GM18867 (cell line): ENCODE results near the gene CHAC1.
"Not testable (repeated sequence)": the region's sequence is repeated elsewhere in the genome, so short reads cannot be mapped to it uniquely, and the experiment has no call there.

Experiments used
- ATAC-seq: cut with Tn5 transposase; IDR thresholded peaks from one replicate; pipeline ENCODE4 v1.9.1; 2021; ENCODE audit warnings: mild to moderate bottlenecking, moderate library complexity; ENCODE audit not compliant: unreplicated experiment

The CHAC1 gene

DNA sequence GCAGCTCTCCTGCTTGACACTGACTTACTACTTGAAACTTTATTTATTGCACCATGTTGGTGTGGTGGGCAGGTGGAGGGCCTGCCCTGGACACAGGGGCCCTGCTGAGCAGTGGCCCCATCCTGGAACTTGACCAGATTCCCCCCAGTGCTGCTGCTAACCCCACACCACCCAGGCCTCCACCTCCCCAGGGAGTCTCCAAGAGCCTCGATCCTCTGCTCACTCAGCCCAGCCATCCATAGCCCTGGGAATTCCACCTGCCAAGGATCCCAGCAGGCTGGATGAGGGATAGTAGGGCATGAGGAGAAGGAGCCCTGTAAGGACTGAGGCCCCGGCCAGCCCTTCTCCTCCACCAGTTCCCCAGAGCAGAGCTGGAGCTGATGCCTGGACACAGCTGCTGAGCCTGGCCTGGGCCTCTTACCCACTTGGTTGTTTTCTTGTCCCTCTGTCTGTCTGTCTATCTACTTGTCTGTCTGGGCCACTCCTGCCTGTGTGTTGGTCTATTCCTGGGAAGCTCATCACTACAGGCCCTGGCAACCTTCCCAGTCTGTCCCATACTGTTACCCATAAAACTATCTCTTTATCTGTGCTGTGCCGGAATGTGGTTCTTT lies 2.8 kb downstream of the CHAC1 start:
- no peak for ATAC-seq

DNA sequence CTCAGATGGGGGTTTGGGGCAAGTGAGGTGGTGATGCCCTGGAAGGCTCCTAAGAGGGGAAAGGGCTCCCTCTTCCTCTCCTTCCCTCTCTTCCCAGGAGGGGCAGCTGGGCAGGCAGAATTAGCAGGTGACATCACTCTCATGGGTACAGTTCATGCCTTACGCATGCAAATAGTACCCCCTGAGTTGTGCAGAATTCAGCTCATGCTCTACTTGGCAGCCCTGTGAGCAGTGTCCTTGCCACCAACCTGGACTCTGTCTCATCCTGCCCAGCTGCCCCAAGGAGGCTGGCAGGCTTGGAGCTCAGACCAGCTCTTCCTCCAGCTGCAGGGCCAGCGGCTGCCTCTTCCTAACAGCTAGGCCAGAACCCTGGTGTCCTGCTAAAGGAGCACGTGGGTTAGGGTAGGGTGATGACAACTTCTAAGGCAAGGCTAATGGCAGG lies 3.3 kb downstream of the CHAC1 start:
- no peak for ATAC-seq

DNA sequence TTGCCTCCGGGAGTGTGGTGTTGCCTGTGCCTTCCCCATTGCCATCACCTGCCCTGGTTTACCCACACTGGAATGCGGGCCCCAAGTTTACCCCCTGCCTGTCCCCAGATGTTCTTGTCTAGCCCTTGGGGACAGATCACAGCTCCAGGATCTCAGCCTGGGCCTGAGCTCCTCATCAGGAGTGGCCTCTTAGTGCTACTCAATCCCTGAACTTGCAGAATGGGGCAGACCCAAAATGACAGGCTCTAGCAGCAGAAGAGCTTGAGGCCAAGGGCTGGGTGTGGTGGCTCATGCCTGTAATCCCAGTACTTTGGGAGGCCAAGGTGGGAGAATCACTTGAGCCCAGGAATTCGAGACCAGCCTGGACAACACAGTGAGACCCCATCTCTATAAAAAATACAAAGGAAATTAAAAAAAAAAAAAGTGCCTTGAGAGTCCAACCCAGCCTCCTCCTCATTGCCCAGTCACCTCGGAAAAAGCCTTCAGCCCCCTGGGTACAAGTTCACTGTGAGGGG lies 3.8 kb downstream of the CHAC1 start:
- ATAC-seq: no peak

DNA sequence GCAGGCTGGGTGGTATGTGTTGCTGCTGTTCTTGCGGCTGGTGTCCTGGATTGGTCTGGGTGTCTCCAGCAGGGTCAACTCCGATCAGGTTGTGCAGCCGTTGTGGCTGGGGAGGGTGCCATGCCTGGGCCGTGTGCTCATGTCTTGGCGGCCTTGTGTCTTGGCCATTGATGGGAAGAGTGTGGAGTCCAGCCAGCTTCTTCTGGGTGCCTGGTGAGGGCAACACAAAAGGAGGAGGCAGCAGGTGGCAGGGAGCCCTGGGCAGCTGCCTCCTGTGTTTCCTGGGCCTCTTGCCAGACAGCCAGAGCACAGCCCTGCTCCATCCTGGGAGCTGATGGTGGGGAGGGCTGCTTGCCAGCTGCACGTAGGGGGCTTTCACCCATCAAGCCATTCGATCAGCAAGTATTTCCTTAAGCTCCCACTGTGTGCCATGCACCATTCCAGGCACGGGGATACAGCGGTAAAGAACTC lies 4.3 kb downstream of the CHAC1 start:
- no peak for ATAC-seq

DNA sequence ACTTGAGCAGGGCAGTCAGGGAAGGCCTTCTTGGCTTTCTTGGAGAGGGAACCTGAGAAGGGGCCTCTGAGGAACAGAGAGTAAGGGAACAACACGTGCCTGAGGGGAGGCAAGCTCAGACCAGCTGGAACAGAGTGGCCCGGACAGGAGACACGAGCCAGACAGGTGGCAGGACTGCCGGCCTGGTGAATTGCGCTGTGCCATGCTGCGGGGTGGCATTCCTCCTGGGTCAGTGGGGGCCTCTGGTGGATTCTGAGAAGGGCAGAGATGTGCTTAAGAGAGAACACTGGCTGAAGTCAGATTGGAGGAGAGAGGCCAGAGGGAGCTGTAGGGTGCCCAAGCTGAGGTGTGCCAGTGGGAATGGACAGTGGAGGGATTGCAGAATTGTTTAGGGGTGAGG lies 4.9 kb downstream of the CHAC1 start:
- no peak for ATAC-seq

DNA sequence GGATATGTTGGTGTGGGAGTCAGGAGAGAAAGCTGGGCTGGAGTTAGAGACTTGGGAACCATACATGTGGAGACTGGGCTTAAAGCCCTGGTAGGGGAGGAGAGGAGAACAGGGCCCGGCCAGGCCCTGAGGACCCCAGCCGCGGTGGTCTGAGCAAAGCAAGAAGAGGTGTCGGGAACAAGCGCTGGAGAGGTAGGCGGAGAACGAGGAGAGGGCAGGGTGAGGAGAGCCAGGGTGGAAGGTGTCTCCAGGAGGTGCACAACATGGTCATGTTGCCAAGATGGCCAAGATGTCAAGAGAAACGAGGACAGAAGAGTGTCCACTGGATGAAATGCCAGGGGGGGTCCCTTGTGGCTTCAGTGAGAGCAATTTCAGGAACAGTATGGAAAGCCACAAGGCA lies 5.5 kb downstream of the CHAC1 start:
- no peak for ATAC-seq

DNA sequence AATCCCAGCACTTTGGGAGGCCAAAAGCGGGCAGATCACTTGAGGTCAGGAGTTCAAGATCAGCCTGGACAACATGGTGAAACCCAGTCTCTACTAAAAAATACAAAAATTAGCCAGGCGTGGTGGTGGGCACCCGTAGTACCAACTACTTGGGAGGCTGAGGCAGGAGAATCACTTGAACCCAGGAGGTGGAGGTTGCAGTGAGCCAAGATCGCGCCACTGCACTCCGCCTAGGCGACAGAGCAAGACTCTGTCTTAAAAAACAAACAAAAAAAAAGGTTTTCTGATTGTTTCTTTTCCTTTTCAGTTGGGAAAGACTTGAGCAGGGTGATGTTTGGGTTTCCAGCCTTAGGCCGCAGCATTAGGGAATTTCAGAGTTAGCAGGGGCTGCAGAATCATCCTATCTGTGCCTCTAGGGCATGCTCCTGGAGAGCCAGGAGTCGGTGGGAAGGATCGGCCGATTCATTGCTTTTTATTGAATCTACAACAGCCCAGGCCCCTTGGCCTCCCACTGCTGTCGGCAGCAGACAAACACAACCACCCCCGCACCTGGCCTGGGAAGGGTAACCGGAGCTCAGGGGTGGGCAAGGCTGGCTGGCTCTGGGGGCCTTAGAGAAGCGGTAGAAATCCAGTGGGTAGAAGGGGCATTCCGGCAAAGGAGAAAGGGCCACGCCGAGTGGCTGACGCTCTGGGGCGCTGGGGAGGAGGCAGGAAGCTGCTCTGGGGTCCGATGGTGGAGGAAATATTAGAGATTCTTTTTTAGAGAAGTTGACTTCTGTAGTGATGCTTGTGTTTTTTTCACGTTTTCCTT lies 6.3 kb downstream of the CHAC1 start:
- no peak for ATAC-seq

DNA sequence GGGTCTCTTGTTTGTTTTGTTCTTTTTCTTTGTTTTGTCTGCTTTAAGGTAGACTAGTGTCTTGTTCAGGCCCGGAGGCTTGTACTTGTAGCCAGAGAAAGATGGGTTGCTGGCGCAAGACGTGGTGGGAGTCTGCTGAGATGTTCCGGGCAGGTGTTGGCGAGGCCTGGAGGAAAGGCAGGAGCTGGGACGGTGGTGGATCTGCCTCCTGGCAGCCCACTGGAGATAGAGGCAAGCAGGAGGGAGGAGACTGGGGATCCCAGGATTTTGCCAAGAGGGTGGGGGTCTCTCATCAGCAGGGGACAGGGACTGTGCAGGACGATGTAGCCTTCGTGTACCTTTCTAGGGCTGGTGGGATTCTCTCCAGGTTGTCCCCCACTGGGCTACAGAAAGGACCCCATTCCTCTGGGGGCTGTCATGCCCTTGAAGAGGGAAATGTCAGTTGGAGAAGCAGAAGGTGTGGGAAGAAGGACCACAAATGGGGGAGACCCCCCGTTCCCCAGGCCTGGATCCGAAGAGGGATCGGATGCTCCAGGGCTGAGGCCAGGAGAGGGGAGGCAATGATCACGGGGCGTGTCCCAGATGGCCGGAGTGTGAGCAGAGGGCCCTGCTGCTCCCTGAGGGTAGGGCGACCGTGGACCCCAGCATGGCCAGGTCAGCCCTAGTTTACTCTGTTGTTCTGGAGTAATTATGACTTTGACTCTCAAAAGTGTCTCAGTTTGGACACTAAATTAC lies 7.0 kb downstream of the CHAC1 start:
- ATAC-seq: no peak

DNA sequence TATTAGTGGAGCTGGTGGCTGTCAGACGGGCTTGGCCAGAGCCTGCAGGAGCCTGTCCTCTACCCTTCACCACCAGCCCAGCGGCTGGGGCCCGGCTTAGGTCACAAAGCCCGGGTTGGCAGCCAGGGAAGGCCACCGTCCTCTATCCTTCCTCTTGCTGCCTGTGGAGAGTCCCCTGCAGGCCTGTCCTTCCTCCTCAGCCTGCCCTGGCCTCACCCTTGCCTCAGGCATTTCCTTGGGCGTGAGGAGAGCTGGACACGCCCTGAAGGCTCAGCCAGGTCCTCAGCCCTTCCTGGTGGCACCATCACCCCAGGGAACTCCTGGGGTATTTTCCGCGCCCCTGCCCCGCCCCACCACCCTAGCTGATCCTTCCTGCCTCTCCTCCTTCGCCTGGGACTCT lies 7.7 kb downstream of the CHAC1 start:
- no peak for ATAC-seq

DNA sequence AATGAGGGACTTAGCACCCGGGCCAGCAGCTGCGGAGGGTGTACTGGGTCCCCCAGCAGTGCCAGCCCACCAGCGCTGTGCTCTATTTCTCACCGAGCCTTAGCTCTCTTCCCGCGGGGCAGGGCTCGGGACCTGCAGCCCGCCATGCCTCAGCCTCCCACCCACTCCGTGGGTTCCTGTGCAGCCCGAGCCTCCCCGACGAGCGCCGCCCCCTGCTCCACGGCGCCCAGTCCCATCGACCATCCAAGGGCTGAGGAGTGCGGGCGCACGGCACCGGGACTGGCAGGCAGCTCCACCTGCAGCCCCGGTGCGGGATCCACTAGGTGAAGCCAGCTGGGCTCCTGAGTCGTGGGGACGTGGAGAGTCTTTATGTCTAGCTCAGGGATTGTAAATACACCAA lies 8.5 kb downstream of the CHAC1 start:
- ATAC-seq: not testable (repeated sequence)

DNA sequence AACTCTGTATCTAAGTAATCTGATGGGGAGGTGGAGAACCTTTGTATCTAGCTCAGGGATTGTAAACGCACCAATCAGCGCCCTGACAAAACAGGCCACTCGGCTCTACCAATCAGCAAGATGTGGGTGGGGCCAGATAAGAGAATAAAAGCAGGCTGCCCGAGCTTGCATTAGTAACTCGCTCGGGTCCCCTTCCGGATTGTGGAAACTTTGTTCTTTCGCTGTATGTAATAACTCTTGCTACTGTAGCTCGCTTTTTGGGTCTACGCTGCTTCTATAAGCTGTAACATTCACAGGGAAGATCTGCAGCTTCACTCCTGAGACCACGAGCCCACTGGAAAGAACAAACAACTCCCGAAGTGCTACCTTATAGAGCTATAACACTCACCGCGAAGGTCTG lies 9.0 kb downstream of the CHAC1 start:
- not testable (repeated sequence) for ATAC-seq

DNA sequence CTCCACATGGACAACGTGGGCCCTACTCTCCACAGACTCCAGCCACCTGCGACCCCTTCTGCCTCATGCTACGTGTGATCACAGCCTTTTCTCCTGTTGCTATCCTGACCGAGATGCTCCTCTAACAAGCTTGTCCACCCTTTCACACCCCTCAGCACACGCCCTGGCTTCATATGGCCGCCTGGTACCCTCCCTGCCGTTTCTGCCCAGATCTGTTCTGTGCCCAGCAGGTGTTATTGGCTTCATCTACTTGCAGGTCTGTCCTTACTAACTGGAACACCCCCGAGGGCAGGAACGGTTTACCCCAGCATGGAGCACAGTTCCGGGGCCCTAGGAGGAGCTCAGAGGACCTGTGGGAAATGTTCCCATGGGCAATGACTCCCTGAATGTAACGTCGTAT lies 9.9 kb downstream of the CHAC1 start:
- ATAC-seq: no peak

DNA sequence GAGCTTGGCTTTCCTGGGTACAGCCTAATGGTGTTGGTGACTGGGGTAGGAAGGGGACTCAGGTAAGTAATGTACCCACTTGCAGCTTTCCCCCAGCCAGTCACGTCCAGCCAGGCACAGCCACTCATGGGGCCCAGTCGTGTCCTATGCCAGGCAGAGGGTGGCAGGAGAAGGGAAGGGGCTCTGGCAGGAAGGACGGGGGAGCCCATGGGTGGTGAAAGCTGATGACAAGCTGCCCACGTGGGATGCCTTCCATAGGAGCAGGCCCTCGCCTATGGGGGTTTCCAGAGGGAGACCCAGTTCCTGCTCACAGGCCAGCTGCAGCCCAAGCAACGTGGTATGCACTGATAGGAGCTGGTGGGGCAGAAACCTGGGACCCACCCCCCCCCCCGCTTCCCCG lies 10.7 kb downstream of the CHAC1 start:
- ATAC-seq: no peak

DNA sequence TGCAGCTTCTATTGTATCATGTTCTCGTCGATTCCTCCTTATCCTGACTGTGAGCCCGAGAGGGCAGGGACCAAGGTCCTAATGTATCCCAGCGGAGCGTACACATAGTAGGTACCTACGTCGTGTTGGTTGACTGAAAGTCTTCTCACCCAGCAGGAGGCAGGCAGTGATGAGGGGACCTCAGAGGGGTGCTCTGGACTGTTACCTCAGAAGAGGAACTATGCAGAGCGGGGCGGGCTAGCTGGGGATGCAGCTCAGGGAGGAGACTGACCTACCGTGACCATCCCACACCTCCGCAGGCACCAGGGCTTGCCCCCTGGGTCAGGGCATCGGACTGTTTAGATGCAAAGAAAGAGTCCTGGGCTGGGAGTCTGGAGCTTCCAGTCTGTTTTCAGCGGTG lies 11.4 kb downstream of the CHAC1 start:
- ATAC-seq: no peak

DNA sequence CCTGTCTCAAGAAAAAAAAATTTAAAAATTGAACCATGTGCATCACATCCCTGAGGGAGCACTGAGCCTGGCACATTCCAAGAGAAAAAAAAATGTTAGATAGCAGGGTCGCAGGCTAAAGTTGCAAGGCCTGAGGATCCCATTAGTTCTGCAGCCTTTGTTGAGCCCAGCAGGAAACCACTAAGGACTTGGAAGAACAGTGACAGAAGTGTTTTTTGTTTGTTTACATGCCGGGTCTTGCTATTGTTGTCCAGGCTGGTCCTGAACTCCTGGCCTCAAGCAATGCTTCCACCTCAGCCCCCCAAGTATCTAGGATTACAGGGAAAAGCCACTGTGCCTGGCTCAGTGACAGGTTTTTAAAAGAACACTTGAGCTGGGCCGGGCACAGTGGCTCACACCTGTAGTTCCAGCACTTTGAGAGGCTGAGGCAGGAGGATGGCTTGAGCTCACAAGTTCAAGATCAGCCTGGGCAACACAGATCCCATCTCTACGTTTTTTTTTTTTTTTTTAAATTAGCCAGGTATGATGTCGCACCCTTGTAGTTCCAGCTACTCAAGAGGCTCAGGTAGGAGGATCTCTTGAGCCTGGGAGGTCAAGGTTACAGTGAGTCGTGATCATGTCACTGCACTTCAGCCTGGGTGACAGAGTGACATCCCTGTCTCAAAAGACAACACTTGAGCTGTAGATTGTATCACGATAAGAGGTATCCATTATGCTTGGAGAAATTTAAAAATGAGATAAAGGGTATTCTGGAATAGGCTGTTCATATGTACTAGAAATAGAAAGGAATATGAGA lies 15.2 kb downstream of the CHAC1 start:
- ATAC-seq: no peak

DNA sequence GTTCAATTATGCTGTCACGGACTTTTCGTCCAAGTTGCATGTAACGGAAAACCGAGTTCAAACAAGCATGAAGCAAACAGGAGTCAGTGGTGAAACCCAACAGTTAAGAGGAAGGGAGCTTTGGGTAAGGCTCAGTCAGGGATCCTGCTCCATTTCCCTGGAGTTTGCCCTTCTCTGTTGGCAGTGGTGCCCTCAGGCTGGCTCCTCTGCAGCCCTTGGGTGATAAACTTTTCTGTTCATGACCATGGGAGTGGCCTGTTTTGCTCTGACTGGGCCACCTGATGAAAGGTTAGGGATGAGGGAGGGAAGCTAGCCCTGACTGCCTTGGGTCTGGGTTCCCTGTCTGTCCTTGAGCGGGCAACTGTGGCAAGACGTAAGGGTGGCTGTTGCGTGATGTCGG lies 16.1 kb downstream of the CHAC1 start:
- no peak for ATAC-seq

DNA sequence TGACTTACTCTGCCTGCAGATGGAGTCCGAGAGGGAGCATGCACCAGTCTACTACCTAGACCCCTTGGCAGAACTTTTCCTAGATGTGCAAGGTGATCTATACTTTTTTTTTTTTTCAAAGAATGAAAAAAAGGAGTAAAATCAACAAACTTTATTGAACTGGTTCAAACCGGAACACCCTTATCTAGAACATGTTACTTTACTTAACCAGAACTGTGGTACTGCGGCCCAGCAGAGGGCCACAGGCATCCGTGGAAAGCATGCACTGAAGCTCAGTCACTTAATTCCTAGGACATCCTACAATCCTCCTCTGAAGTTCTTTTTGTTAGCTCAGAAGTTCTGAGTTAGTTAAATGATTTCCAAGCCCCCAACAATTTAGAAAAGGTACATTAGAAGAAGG lies 21.6 kb downstream of the CHAC1 start:
- ATAC-seq: no peak

DNA sequence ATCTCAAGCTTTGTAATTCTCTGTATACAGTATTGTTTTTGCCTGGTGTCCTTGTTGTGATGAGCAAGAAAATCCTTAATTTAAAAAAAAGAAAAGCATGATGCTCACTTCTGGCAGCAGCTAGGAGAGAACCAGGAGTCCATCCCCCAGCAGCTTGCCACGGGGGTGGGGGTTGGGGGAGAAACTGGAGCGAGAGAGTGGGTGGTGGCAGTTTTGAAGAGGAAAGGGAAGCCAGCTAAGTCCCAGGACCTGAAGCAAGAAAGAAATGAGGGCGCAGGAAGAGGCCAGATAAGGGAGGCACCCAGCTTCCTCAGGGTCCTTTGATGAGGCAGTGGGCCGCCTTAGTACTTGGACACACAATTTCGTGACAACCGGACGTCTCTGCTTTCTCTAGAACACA lies 23.5 kb downstream of the CHAC1 start:
- no peak for ATAC-seq

DNA sequence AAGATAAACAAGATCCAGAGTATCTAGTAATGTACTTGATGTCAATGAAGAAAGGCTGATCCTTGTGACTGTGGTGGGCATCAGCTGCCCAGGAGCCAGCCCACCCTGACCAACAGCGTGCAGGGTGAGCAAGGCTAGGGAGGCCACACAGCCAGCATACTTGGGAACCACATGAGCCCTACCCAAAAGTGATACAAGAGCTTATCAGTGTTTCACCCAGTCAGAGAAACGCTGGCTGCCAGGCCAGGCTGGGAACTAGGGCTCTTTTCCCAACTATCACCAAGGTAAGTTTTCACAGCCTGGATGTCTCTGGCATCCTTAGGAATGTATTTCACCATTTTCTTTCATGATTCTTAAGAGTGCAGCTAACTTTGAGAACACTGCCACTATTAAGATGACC lies 24.9 kb downstream of the CHAC1 start:
- ATAC-seq: no peak

DNA sequence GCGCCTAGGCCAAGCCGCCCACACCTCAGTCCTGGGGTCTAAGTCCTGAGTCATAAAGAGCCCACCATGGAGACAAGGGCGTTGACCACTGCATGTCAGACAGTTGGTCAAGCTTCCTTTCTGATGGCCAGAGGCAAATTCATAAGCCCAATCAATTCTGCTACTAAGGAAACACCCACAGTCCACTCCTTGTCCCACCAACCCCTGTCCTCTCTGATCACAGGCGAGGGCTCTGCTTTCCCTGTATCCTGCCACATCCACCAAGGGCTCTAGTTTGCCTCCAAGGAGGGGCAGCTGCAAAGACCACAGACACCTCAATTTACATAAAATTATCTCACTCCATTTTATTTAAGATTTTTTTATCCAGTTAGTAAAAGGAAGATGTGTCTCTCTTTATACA lies 25.3 kb downstream of the CHAC1 start:
- no peak for ATAC-seq

DNA sequence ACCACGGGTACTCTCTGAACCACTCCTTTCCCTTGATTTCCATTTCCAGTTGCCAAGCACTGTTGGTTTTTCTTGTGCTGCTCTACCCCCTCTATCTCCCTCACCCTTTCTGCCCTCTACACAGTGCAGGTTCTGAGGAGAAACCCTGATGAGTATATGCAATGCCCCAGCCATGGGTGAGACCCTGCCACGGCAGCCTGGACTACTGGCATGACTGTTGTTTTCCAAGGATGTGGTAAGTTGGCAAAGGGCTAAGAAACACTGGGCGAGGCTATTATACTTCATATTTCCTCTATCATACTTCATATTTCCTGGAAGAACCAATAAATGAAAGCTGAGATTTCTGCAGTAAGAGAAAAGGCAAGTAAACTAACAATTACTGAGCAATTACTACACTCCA lies 27.9 kb downstream of the CHAC1 start:
- ATAC-seq: no peak
